GM12864 (cell line): Measurements from ENCODE around the gene MED15.
"Not testable (repeated sequence)": the region's sequence is repeated elsewhere in the genome, so short reads cannot be mapped to it uniquely, and the experiment has no call there.

Source experiments
- DNase-seq: peaks from one replicate; pipeline ENCODE4 v3.0.0-alpha.2; 2011; ENCODE audit warnings: low read depth
- H3K4me3 ChIP-seq: 2 replicates; pipeline ENCODE4 v1.5.1; 2011; ENCODE audit warnings: mild to moderate bottlenecking, low read depth, low read length, control low read depth
- TF ChIP-seq, protein P1 (sequence below): IDR thresholded peaks from 2 replicates; pipeline ENCODE4 v1.5.1; 2011; ENCODE audit warnings: low read depth, mild to moderate bottlenecking, moderate library complexity, low read length, control low read depth, inconsistent platforms; ENCODE audit errors: missing control alignments

The MED15 gene

GRCh38 chr22:20537325-20537756, 29.9 kb downstream of the MED15 start:
- H3K4me3 ChIP-seq: no peak overlapping the region
- DNase-seq: no peak
- TF ChIP-seq, protein P1, sequence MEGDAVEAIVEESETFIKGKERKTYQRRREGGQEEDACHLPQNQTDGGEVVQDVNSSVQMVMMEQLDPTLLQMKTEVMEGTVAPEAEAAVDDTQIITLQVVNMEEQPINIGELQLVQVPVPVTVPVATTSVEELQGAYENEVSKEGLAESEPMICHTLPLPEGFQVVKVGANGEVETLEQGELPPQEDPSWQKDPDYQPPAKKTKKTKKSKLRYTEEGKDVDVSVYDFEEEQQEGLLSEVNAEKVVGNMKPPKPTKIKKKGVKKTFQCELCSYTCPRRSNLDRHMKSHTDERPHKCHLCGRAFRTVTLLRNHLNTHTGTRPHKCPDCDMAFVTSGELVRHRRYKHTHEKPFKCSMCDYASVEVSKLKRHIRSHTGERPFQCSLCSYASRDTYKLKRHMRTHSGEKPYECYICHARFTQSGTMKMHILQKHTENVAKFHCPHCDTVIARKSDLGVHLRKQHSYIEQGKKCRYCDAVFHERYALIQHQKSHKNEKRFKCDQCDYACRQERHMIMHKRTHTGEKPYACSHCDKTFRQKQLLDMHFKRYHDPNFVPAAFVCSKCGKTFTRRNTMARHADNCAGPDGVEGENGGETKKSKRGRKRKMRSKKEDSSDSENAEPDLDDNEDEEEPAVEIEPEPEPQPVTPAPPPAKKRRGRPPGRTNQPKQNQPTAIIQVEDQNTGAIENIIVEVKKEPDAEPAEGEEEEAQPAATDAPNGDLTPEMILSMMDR: no peak

DNA sequence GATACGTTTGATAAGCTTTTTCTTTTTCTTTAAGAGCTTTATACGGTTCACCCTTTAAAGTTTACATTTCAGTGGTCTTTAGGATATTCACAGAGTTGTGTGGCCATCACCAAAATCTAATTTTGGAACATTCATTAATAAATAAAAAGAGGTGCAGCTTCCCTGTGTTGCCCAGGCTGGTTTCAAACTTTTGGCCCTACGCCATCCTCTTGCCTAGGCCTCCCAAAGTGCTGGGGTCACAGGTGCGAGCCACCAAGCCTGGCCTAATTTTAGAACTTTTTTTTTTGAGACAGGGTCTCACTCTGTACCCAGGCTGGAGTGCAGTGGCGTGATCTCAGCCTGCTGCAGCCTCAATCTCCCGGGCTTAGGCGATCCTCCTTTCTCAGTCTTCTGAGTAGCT, 30.6 kb downstream of the MED15 start:
- no peak overlapping the region for H3K4me3 ChIP-seq
- DNase-seq: no peak
- TF ChIP-seq, protein P1: no peak

- not testable (repeated sequence) for DNase-seq, H3K4me3 ChIP-seq
Observed at GRCh38 chr22:20538875-20539274, 31.5 kb downstream of the MED15 start.

GRCh38 chr22:20542055-20542454, 34.6 kb downstream of the MED15 start:
- no peak overlapping the region for H3K4me3 ChIP-seq
- TF ChIP-seq, protein P1: no peak
- DNase-seq: no peak

DNA sequence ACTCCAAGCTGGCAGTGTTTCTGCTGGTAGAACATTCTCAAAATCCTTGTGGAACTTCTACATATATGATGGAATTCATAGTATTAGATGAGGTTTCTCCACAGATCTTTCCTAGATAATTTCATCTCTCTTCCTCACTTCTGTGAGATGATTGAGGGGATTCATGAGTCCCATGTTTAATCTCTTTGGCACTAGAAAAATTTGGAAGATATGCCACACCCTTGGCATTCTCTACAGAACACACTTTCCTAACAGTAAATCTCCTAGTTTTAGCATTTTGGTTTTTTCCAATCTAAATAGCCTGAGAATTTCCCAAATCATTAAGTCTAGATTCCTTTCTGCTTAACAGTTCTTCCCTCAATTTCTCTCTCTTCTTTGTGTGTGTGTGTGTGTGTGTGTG, 35.3 kb downstream of the MED15 start:
- no peak overlapping the region for H3K4me3 ChIP-seq
- no peak for DNase-seq
- TF ChIP-seq, protein P1: no peak

GRCh38 chr22:20545318-20545634, 37.9 kb downstream of the MED15 start:
- DNase-seq: not testable (repeated sequence)

DNA sequence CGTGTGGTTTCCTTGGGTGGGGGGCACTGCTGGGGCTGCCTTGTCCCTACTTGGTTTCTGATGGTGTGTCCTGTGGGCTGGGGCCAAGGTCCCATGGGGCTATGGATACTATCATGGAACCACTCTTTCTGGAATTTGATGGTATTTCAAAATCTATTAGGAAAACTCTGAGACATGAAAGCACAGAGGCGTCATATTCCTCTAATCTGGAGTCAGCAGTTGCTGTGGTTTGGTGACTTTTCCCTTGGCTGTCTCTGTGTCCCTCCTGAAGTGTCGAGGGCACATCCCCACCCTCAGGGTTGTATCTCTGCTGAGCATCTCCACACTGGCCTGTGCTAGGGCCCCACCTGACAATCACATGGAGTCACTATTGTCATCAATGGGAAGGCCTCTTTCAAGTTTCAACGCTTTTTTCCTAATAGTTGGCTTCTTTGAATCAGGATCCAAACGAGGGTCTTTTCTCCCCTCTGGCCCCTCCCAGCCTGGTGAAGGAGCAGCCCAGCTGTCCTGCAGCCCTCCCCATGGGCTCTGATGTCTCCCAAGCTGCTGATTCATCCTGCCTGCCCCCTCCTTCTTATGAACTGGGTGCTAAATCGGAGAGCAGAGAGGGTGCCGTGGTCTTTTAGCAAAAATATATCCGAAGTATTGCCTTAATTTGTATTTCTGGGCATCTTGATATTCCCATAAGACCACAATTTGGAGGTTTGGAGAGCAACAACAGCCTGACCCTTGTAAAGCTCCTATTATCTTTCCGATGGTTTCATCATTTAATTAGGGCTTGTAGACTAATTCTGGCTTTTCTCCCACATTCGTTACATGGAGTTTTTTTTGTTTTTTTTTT, 38.5 kb downstream of the MED15 start:
- DNase-seq: no peak
- no peak overlapping the region for H3K4me3 ChIP-seq
- TF ChIP-seq, protein P1: no peak

More at GRCh38 chr22:20545318-20545634, 37.9 kb downstream of the MED15 start:
- not testable (repeated sequence) for H3K4me3 ChIP-seq

- no peak overlapping the region for H3K4me3 ChIP-seq
- no peak for DNase-seq
- TF ChIP-seq, protein P1: no peak
Observed at GRCh38 chr22:20546541-20546950, 39.1 kb downstream of the MED15 start.
